Adipocyte (in vitro differentiated cells): ENCODE measurements around the gene GLOD4.
"Not testable (repeated sequence)": the region's sequence is repeated elsewhere in the genome, so short reads cannot be mapped to it uniquely, and the experiment has no call there.

Source experiments
- DNase-seq: peaks from one replicate; pipeline ENCODE4 v3.0.0-alpha.2; 2015; ENCODE audit warnings: low read depth
- H3K27me3 ChIP-seq: replicated peaks from 2 replicates; pipeline ENCODE4 v1.7.0; 2013; ENCODE audit warnings: mild to moderate bottlenecking, low read length, moderate library complexity; ENCODE audit not compliant: control insufficient read depth, insufficient read depth
- H3K36me3 ChIP-seq: 2 replicates; pipeline ENCODE4 v1.7.0; 2013; ENCODE audit warnings: low read length, mild to moderate bottlenecking, moderate library complexity; ENCODE audit not compliant: control insufficient read depth, insufficient read depth, severe bottlenecking
- H3K4me1 ChIP-seq: 2 replicates; pipeline ENCODE4 v1.7.0; 2013; ENCODE audit warnings: mild to moderate bottlenecking, low read length, moderate library complexity; ENCODE audit not compliant: control insufficient read depth, insufficient read depth
- H3K4me3 ChIP-seq: 2 replicates; pipeline ENCODE4 v1.7.0; 2013; ENCODE audit warnings: mild to moderate bottlenecking, low read length, moderate library complexity
- H3K9ac ChIP-seq: 2 replicates; pipeline ENCODE4 v1.7.0; 2013; ENCODE audit warnings: mild to moderate bottlenecking, low read length, moderate library complexity
- H3K9me3 ChIP-seq: 2 replicates; pipeline ENCODE4 v1.7.0; 2013; ENCODE audit warnings: mild to moderate bottlenecking, low read length, moderate library complexity; ENCODE audit not compliant: control insufficient read depth

Gene GLOD4

GRCh38 chr17:781805-782731 lies at the start of gene GLOD4, which contains the start of gene MRM3:
Gene GLOD4 (minus strand): TSS chr17:782280. CDS start chr17:782255, 25 bp downstream.
Gene MRM3 (plus strand): TSS chr17:782353. CDS start chr17:782379, 26 bp downstream.
- peaks cover 23% of the 10 kb centered on the region for H3K4me1 ChIP-seq
- no peaks in the 10 kb centered on the region for H3K9me3 ChIP-seq
- H3K4me3 ChIP-seq = peak within 1 kb of the TSS; percentile 94
- DNase-seq = peak; percentile 95
- H3K9ac ChIP-seq = peak within 1 kb of the TSS; percentile 96
- H3K27me3 ChIP-seq = no peaks in the 10 kb centered on the region
- H3K36me3 ChIP-seq = peaks cover 17% of the 10 kb centered on the region

GRCh38 chr17:830950-831349 lies 48.9 kb upstream of the GLOD4 start:
- Histone ChIP-seq H3K9ac (no peak overlapping the region), H3K4me3 (no peak overlapping the region), H3K36me3 (no peaks in the 10 kb centered on the region), H3K9me3 (no peaks in the 10 kb centered on the region), H3K4me1 (no peaks in the 10 kb centered on the region), H3K27me3 (no peaks in the 10 kb centered on the region)
- DNase-seq = no peak

GRCh38 chr17:830381-830780 lies 48.3 kb upstream of the GLOD4 start:
- Histone ChIP-seq H3K4me1 (no peaks in the 10 kb centered on the region), H3K27me3 (no peaks in the 10 kb centered on the region), H3K36me3 (no peaks in the 10 kb centered on the region), H3K9ac (no peak overlapping the region), H3K9me3 (no peaks in the 10 kb centered on the region), H3K4me3 (no peak overlapping the region)
- DNase-seq = no peak

GRCh38 chr17:829614-830013 lies 47.5 kb upstream of the GLOD4 start:
- not testable (repeated sequence) for H3K9ac ChIP-seq, H3K4me3 ChIP-seq, H3K4me1 ChIP-seq, H3K27me3 ChIP-seq, H3K9me3 ChIP-seq, H3K36me3 ChIP-seq, DNase-seq

GRCh38 chr17:828761-829160 lies 46.7 kb upstream of the GLOD4 start:
- H3K4me3 ChIP-seq = no peak overlapping the region
- DNase-seq = no peak
- no peaks in the 10 kb centered on the region for H3K4me1 ChIP-seq
- no peaks in the 10 kb centered on the region for H3K36me3 ChIP-seq
- no peak overlapping the region for H3K9ac ChIP-seq
- no peaks in the 10 kb centered on the region for H3K9me3 ChIP-seq
- H3K27me3 ChIP-seq = no peaks in the 10 kb centered on the region

- H3K27me3 ChIP-seq = no peaks in the 10 kb centered on the region
- H3K9ac ChIP-seq = no peak overlapping the region
- no peaks in the 10 kb centered on the region for H3K9me3 ChIP-seq
- H3K4me1 ChIP-seq = no peaks in the 10 kb centered on the region
- no peak for DNase-seq
- H3K36me3 ChIP-seq = no peaks in the 10 kb centered on the region
- no peak overlapping the region for H3K4me3 ChIP-seq
These were observed 44.7 kb upstream of the GLOD4 start for GRCh38 chr17:826778-827177.

GRCh38 chr17:825216-825615 lies 43.1 kb upstream of the GLOD4 start:
- H3K9ac ChIP-seq = no peak overlapping the region
- no peaks in the 10 kb centered on the region for H3K9me3 ChIP-seq
- no peak for DNase-seq
- no peaks in the 10 kb centered on the region for H3K4me1 ChIP-seq
- no peak overlapping the region for H3K4me3 ChIP-seq
- H3K27me3 ChIP-seq = no peaks in the 10 kb centered on the region
- no peaks in the 10 kb centered on the region for H3K36me3 ChIP-seq

- no peak for DNase-seq
- H3K27me3 ChIP-seq = no peaks in the 10 kb centered on the region
- no peak overlapping the region for H3K4me3 ChIP-seq
- no peaks in the 10 kb centered on the region for H3K36me3 ChIP-seq
- no peaks in the 10 kb centered on the region for H3K9me3 ChIP-seq
- no peak overlapping the region for H3K9ac ChIP-seq
- H3K4me1 ChIP-seq = no peaks in the 10 kb centered on the region
These were observed 42.3 kb upstream of the GLOD4 start for GRCh38 chr17:824378-824777.

GRCh38 chr17:823501-823902 lies 41.4 kb upstream of the GLOD4 start:
- Histone ChIP-seq H3K4me3 (no peak overlapping the region), H3K27me3 (no peaks in the 10 kb centered on the region), H3K9ac (no peak overlapping the region), H3K9me3 (no peaks in the 10 kb centered on the region), H3K36me3 (no peaks in the 10 kb centered on the region), H3K4me1 (no peaks in the 10 kb centered on the region)
- DNase-seq = no peak

- no peak for DNase-seq
- no peaks in the 10 kb centered on the region for H3K9me3 ChIP-seq
- no peaks in the 10 kb centered on the region for H3K36me3 ChIP-seq
- no peaks in the 10 kb centered on the region for H3K27me3 ChIP-seq
- peaks cover under 1% of the 10 kb centered on the region for H3K4me1 ChIP-seq
- no peak overlapping the region for H3K4me3 ChIP-seq
- H3K9ac ChIP-seq = no peak overlapping the region
These were observed 37.2 kb upstream of the GLOD4 start for GRCh38 chr17:819251-819650.

- no peak overlapping the region for H3K4me3 ChIP-seq
- H3K36me3 ChIP-seq = no peaks in the 10 kb centered on the region
- DNase-seq = no peak
- no peak overlapping the region for H3K9ac ChIP-seq
- H3K4me1 ChIP-seq = peaks cover 2% of the 10 kb centered on the region
- no peaks in the 10 kb centered on the region for H3K27me3 ChIP-seq
- no peaks in the 10 kb centered on the region for H3K9me3 ChIP-seq
These were observed 32.3 kb upstream of the GLOD4 start for GRCh38 chr17:814371-814770.
